Islet precursor cell (in vitro differentiated cells): ENCODE results near the gene SLC26A3.
A peak's percentile ranks its signal among the peaks of the same experiment; 100 is the strongest.

Source experiments
- DNase-seq: peaks from one replicate; pipeline ENCODE4 v3.0.0-alpha.2; 2018

The SLC26A3 gene

GRCh38 chr7:107743567-107744344 lies 59.3 kb downstream of the SLC26A3 start, which contains the start of gene CBLL1:
CBLL1 (plus strand) TSS chr7:107744142; CDS start chr7:107744164, 22 bp downstream.
- DNase-seq = peak; percentile 98

- peak; percentile 87 for DNase-seq
Measured at GRCh38 chr7:107742678-107743566, 60.1 kb downstream of the SLC26A3 start.

GRCh38 chr7:107728276-107728675 lies 74.7 kb downstream of the SLC26A3 start:
- DNase-seq = no peak

- DNase-seq = no peak
Measured at GRCh38 chr7:107726356-107727130, 76.5 kb downstream of the SLC26A3 start.

GRCh38 chr7:107725138-107725740 lies 77.8 kb downstream of the SLC26A3 start:
- DNase-seq = no peak

- DNase-seq = no peak
Measured at GRCh38 chr7:107723255-107723654, 79.8 kb downstream of the SLC26A3 start.

- no peak for DNase-seq
Measured at GRCh38 chr7:107721286-107721685, 81.7 kb downstream of the SLC26A3 start.

- no peak for DNase-seq
Measured at GRCh38 chr7:107718456-107719193, 84.4 kb downstream of the SLC26A3 start.

- DNase-seq = no peak
Measured at GRCh38 chr7:107715531-107715930, 87.5 kb downstream of the SLC26A3 start.
